GM21381 (cell line): ENCODE measurements around the gene GLRX3.
A peak's percentile ranks its signal among the peaks of the same experiment; 100 is the strongest.

Experiments
- ATAC-seq: cut with Tn5 transposase; IDR thresholded peaks from one replicate; pipeline ENCODE4 v1.9.1; 2021; ENCODE audit warnings: mild to moderate bottlenecking, moderate library complexity; ENCODE audit not compliant: unreplicated experiment

GLRX3 gene

DNA sequence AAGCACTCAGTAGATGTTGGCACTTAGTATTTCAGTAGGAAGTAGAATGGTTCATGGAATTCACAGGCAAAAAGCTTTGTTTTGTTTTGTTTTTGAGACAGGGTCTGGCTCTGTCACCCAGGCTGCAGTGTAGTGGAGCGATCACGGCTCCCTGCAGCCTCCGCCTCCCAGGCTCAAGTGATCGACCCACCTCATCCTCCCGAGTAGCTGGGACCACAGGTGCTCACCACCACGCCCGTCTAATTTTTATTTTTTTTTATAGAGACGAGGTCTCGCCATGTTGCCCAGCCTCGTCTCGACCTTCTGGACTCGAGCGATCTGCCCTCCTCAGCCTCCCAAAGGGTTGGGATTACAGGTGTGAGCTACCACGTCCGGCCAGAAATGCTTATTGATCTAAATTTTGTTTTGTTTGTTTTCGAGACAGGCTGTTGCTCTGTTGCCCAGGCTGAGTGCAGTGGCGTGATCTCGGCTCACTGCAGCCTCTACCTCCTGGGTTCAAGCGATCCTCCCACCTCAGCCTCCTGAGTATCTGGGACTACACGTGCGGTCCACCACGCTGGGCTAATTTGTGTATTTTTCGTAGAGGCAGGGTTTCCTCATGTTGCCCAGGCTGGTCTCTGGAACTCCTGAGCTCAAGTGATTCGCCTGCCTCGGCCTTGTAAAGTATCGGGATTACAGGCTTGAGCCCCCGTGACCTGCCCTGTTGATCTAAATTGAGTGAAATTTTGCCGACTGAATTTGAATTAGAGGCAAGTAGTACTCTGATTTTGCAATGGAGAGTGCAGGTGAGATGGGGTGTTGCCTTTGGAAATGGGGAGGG is 1.7 kb downstream of the GLRX3 start:
- ATAC-seq = no peak

DNA sequence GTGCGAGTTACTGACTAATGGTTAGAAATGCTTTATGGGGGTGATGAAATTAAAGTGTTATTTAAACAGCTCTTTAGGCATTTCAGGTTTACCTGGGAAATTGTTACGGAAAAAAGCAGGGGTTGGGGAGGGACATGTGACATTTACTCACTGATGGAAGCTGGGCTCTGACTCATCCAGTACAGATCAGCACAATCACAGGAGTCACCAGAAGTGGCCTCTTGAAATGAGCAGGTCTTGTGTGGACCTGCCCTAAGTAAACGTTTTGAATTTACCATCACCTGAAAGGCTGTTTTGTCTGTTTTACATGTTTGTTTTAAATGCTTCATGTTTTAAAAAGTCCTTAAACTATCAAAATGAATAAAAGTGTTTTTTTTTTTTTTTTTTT is 2.3 kb downstream of the GLRX3 start:
- no peak for ATAC-seq

DNA sequence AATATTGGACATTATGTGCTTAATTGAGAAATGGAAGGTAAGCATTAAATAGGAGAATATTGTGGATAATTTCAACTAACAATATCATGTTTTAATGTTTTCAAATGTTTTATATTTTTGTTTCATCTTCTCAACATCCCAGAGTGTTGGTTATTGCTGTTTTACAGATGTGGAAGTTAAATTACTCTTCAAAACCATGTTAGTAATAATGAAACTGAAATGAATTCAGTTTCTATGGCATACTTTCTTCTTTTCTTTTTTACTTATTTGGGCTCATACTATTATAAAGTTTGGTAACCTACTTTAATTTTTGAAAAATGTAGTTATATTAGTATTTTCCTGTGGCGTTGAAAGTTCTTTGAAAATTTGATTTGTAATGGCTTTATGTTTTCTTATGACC is 4.2 kb downstream of the GLRX3 start:
- no peak for ATAC-seq

DNA sequence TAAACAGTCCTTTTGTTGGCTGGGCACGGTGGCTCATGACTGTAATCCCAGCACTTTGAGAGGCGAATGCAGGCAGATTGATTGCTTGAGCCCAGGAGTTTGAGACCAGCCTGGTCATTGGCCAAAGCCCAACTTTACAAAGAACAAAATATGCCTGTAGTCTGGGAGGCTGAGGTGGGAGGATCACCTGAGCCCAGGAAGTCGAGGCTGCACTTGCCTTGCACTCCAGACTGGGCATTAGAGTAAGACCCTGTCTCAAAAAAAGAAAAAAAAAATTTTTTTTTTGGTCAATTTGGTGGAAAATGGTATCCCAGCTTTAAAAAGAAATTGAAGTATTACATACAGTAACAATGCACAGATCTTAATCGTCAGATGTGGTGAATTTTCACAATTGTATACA is 4.8 kb downstream of the GLRX3 start:
- ATAC-seq = no peak

DNA sequence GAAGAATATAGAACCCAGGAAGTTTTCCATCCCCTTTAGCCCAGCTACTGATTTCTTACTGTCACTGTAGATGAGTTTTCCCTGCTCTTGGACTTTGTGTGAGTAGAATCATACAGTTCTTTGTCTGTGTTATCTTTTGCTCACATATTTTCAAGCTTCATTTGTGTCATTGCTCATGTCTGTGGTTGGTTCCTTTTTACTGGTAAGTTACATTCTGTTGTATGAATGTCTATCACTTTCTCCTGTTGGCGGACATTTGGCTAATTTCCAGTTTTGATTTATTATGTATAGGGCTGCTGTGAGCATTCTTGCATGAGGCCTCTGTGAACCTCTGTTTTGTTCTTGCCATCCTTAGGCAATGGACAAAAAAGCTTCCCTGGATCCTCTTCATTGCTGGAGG is 5.3 kb downstream of the GLRX3 start:
- peak; percentile 25 for ATAC-seq

DNA sequence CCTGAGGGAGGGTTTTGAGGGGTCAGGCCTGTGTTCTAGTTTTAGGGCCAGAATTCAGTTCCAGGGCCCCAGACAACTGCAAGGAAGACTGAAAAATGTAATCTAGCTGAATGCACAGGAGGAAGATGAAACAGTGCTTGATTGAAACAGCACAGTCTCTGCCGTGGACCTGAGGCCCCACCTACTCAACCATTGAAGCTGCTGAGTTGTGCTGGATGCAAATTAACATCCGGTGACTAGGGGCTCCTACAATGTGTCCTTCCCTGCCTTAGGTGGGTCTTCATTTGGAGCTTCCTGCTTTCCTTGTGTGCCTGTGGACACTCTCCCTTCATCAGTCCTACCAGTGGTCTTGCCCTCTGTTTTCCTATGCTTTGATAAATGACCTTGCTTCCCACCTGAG is 5.7 kb downstream of the GLRX3 start:
- peak; percentile 84 for ATAC-seq

DNA sequence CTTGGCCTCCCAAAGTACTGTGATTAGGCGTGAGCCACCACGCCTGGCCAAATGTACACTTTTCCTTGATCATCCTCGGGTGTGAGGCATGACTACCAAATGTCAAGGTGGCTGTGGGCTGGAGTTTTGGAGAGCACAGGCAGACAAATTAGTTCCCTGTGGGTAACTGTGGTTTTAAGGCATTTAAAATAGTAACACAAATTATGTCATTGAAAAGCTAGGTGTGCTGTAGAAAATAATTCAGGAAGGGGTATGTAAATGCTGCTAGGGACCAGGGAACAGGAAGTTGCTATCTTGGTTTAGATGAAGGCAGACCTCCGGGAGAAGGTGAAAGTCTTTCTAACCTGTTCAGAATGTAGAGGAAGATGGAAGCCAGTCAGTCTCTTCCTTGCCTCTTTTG is 9.9 kb downstream of the GLRX3 start:
- ATAC-seq = no peak

DNA sequence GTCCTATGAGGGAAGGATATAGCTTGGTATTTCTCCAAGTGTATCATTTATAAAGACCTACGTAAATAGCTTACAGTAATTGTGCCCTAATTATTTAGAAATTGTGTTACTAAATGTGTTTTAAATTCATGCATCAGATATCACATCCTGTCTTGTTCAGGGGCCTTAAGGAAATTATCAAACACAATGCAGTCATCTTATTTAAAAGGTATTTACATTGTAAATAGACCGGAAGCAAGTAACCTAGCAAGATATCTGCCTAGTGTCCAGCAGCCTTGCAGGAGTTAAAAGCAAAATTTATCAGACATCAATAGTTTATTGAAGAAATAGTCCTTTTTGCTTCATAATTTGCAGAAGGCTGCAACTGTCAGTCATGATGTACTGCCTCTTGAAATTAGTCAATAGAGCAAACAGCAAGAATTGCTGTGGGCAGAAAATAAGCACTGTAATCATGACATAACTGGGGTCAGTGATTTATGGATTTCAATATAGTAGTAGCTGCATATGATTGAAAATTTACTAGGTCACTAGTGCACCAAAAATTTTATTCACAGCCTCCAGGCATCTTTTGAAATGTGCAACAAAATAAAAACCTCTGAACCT is 23.1 kb downstream of the GLRX3 start:
- no peak for ATAC-seq

DNA sequence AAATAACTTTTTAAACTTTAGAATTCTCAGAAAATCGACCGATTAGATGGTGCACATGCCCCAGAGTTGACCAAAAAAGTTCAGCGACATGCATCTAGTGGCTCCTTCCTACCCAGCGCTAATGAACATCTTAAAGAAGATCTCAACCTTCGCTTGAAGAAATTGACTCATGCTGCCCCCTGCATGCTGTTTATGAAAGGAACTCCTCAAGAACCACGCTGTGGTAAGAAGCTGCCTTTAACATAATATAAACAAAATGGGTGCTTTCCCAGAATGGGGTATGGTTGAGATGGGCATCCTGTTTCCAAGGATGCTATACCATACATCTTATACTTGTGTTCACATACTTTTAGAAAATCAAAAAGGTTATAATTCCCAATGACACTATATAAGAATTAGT is 24.6 kb downstream of the GLRX3 start:
- ATAC-seq = no peak

DNA sequence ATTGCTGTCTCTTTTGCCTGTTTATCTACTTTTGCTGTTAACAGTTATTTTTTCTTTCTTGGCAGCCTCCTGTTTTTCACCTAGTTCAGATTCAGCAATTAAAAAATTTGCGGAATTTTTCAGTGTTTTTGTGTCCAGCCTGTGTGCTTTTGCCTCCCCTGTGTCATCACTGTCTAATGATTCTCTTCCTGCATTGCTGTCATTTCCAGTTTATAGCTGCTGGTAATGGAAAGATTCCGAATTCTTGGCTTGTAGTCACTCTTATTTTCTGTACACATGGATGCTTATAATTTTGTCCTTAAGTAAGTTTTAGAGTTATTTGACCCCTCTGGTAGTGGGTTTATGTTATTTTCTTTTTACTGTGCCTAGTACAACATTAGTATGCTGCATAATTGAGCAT is 25.1 kb downstream of the GLRX3 start:
- no peak for ATAC-seq

DNA sequence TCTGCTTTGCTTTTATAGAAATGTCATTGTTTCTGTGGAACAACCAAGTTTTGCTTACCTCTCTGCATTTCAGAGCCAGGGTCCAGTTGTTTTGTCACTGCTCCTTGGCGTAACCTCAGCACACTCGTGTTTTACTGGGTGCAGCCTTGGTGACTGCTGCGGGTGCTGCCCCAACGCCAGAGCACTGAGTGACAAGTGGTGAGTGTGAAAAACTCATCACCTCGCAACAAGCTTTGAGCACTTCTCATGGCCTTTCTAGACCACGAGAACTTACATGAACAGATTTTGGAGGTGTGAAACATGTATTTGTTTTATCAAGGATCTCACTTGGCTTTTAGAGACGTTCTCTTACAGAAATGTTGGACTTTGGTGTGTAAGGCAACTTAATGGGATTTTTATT is 31.0 kb downstream of the GLRX3 start:
- ATAC-seq = no peak

DNA sequence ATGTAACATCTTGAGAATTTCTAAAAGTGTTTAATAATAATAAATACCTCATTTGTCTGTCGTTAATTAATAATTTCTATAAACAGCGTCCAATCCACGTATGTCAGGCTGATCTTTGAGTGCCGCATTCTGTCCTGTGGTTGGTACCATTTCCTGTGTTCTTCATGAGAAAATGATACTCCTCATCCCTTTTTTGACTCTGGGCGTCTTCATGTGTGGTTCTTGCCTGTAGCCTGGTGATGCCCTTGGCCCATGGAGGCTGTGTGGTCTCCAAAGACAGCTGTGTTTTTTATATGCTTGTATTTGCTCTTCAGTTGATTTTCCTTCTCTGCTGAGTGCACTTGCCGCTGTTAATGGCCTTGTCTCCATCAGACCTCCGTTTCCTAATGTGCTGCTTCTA is 31.5 kb downstream of the GLRX3 start:
- ATAC-seq = no peak

DNA sequence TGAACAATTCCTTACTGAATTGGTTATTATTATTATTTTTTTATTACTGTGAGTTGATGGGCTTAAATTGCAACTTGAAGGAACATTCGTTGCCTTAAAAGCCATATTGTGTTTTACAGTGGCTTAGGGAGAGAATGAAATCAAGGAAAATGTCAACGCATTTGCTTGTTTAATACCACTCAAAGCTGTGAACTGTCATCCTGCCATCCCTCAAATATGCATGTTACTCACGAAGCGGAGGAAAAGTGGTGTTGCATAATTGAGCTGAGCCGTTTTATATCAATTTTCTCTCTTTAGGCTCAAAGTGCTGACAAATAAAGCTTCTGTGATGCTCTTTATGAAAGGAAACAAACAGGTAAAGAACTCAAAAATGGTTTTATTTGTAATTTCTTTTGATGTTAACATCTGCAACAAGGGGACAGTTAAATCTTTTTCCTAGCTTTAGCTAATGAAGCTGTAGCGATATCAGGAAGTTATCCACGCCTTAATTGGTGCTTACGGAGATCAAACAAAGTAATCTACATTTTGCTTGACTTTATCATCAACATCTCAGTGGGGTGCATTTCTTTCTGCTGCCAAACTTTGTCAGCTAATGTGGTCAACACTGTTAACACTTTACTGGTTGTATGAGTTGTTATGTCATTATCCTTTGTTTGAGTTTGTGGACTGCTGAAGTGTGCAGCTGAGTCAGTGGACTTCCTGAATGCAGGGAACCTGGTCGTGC is 33.1 kb downstream of the GLRX3 start:
- no peak for ATAC-seq

DNA sequence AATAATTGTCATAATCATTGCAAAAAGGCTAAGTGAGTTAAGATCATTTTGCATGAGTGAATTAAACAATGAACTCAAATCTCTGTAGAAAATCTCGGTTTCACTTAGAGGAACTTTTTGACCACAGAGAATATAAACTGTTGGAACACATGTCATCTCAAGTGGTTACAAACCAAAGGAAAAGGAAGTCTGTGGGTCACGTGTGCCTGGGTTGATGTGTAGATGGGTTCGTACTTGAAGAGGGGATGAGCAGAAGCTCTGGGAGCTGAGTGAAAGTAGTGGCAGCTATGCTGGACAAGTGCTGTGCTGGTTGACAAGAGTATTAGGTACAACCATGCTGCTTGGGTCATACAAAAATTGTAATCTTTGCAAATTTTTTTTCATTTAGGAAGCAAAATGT is 35.0 kb downstream of the GLRX3 start:
- no peak for ATAC-seq

DNA sequence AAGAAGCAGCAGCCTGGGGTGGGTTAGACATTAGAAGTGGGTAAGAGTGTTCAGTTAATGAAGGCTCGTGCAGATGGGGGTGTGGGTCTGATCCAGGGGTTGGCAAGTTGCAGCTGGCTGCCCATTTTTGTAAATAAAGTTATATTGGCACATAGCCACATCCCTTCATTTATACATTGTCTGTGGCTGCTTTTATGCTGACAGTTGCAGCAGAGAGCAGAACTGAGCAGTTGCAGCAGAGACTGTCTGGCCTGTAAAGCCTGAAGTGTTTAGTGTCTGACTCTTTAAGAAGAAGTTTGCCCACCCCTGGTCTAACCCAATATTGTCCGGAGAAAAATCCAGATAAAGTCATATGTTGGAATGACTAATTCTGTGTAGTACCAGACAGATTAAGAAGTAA is 38.1 kb downstream of the GLRX3 start:
- no peak for ATAC-seq

DNA sequence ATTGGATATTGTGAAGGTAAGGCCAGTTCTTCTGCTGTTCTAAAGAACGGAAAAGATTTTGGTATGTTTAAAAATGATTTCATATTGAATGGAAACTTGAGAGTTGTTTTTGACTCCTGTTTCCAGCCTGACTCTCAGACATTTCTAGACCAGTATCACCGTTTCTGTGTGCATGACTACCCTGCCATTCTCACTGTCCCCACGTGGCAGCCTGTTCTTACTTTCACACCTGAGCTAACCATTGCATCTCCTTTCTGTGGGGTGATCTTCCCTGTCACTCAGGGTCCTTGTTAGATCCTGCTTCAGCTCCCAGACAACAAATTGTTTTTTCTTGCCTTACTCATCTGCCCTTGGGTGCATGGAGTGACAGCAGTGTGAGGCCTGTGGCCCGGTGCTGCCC is 38.9 kb downstream of the GLRX3 start:
- ATAC-seq = no peak

DNA sequence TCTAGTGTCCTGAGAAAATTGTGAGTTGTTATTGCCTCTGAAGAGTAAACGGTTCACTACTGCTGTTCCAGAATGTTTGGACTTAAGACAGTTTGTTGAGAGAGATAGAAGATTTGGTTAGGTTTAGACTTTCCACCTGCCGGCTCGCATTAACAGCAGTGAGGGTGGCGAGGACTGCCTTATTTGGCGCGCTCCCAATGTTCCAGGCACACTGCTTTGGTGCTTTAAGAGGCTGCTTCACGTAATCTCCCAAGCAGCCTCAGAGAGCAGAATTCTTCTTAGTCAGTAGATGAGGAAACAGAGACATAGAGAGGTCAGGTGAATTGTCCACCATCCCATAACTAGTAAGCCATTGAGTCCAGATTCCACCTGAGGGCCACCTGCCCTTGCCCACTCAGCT is 41.1 kb downstream of the GLRX3 start:
- ATAC-seq = no peak

DNA sequence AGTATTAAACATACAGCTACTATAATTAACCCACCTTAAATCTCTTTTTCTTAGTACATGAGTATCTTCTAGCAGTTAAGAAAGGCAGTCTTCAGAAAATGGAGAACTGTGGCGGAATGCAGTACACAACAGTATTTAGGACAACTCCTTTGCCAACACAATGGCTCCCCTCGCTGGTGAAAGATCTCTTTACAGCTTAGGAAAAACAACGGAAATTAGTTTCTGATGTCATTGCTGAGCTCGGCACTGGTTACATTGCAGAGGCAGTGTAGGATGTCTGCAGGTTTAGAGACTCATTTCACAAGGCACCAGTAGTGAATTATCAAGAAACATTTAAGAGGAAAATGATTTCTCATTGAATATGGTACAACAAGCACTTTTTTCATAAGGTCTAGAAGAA is 43.4 kb downstream of the GLRX3 start:
- ATAC-seq = no peak

DNA sequence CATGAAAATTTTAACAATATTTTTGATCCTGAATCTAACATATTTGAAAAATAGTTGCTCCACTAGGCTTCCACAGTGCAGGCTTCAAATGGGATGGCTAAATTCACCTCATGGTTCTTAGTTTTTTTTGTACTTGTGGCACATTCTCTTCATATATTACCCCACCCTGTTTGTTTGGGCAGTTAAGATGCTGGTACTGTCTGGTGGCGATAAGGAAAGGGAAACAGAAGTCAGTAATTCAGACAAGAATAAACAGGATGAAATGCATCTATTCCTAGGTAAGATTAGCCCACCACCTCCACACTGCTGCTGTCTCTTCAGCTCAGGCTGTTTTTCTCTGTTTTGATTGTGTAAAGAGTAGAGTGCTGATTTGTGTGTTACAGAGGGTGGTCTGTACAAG is 44.2 kb downstream of the GLRX3 start:
- ATAC-seq = no peak

DNA sequence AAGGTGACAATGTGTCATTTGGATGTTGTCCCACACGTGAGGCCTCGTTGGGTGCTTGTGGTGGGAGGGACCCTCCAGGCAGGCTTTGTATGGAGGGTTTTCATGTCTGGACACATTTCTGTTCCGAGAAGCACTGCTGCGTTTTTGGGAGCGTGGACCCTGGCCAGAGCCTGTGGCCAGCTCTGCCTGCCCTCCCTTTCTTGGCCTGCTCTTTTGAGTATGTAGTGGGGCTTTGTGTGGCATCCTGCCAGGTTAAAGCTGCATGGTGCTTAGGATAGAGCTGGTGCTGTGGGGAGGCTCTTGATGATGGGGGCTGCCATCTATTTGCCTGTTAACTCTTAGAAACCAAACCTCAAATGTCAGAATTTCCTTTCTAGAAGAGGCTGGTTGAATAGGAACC is 45.7 kb downstream of the GLRX3 start:
- ATAC-seq = no peak

DNA sequence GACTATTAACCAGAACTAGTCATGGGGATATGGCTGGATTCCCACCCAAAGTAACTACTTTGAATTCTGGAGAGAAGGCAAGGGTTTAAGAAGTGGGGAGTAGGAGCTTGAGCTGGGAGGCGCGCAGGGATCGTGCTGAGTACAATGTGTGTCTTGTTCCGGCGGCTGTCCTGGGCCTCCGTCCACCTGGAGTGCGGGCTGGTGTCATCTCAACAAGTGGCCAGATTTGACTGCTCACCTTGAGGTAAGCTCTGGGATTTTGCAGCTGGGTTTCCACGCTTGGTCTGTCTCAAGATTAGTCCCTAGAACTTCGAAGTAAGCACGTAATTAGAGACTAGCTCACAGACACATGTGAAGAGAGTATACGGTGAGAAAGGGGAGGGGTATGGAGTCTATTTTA is 49.4 kb downstream of the GLRX3 start:
- no peak for ATAC-seq
